IMR-90 (cell line): Measurements from ENCODE around the gene SIM2. TPM values are rescaled to one million over a fixed set of nuclear protein-coding genes. Genes with fewer than 3 reads are reported as not detected.

ENCODE experiments used
- ATAC-seq: fragments of 200-7000 bp; cut with Tn5 transposase; 2 replicates; pipeline ENCODE4 v1.9.1; 2020; ENCODE audit warnings: low read depth, mild to moderate bottlenecking, moderate library complexity
- BruUV-seq: library from RNA; stranded (reverse); fragments of 400-500 nt; replicated peaks from 2 replicates; lab custom pipeline; 2021; lab: Mats Ljungman, UMichigan
- CTCF ChIA-PET: fragments of 300-600 bp; formaldehyde crosslinking; extraction: SDS; loops from one replicate; lab custom pipeline; 2021; ENCODE audit warnings: antibody characterized with exemption; lab: Yijun Ruan, JAX
- POLR2A ChIA-PET: fragments of 300-600 bp; sonication (Branson Sonifier 250); formaldehyde crosslinking; loops from one replicate; lab custom pipeline; 2022; ENCODE audit warnings: antibody characterized with exemption; ENCODE audit not compliant: unreplicated experiment; lab: Charles Lee
- DNase-seq: peaks from one replicate; pipeline ENCODE4 v3.0.0; 2013
- H2AFZ ChIP-seq: replicated peaks from 2 replicates; pipeline ENCODE3; 2013; ENCODE audit warnings: low read length, mild to moderate bottlenecking; ENCODE audit not compliant: poor library complexity
- H2AK5ac ChIP-seq: 2 replicates; pipeline ENCODE4 v1.6.1; 2013; ENCODE audit warnings: low read depth, low read length, inconsistent platforms
- H2AK9ac ChIP-seq: replicated peaks from 2 replicates; pipeline ENCODE3; 2013; ENCODE audit warnings: mild to moderate bottlenecking, low read depth, low read length, moderate library complexity; ENCODE audit not compliant: poor library complexity
- H2BK120ac ChIP-seq: 2 replicates; pipeline ENCODE4 v1.6.1; 2013; ENCODE audit warnings: low read depth, low read length, inconsistent platforms
- H2BK15ac ChIP-seq: 3 replicates; pipeline ENCODE4 v1.6.1; 2013; ENCODE audit warnings: low read depth, low read length, inconsistent platforms
- H2BK20ac ChIP-seq: 2 replicates; pipeline ENCODE4 v1.6.1; 2013; ENCODE audit warnings: low read depth, mild to moderate bottlenecking, inconsistent platforms, low read length, moderate library complexity
- H2BK5ac ChIP-seq: 2 replicates; pipeline ENCODE4 v1.6.1; 2013; ENCODE audit warnings: mild to moderate bottlenecking, low read depth, low read length, inconsistent platforms; ENCODE audit not compliant: poor library complexity, severe bottlenecking
- H3K14ac ChIP-seq: replicated peaks from 2 replicates; pipeline ENCODE4 v1.6.1; 2013; ENCODE audit warnings: low read depth, low read length, inconsistent platforms
- H3K18ac ChIP-seq: 2 replicates; pipeline ENCODE4 v1.6.1; 2013; ENCODE audit warnings: low read depth, low read length, control low read depth
- H3K23ac ChIP-seq: 2 replicates; pipeline ENCODE4 v1.6.1; 2013; ENCODE audit warnings: low read depth, low read length, inconsistent platforms
- H3K27ac ChIP-seq: 2 replicates; pipeline ENCODE4 v1.5.1; 2013; ENCODE audit warnings: mild to moderate bottlenecking, control low read depth, low read length; ENCODE audit not compliant: insufficient read depth
- H3K27me3 ChIP-seq: 2 replicates; pipeline ENCODE4 v1.6.1; 2013; ENCODE audit warnings: low read length; ENCODE audit not compliant: control insufficient read depth, insufficient read depth
- H3K36me3 ChIP-seq: 2 replicates; pipeline ENCODE4 v1.6.1; 2013; ENCODE audit warnings: low read length, mixed read lengths; ENCODE audit not compliant: control insufficient read depth, insufficient read depth
- H3K4ac ChIP-seq: 2 replicates; pipeline ENCODE4 v1.6.1; 2013; ENCODE audit warnings: low read depth, low read length, inconsistent platforms
- H3K4me1 ChIP-seq: 2 replicates; pipeline ENCODE4 v1.6.1; 2013; ENCODE audit warnings: low read length, mixed read lengths; ENCODE audit not compliant: control insufficient read depth, insufficient read depth
- H3K4me2 ChIP-seq: 2 replicates; pipeline ENCODE4 v1.6.1; 2013; ENCODE audit warnings: low read depth, mild to moderate bottlenecking, control low read depth, low read length, moderate library complexity
- H3K4me3 ChIP-seq: 2 replicates; pipeline ENCODE4 v1.5.1; 2013; ENCODE audit warnings: low read depth, mild to moderate bottlenecking, control low read depth, low read length, moderate library complexity; ENCODE audit not compliant: insufficient read depth
- H3K56ac ChIP-seq: 2 replicates; pipeline ENCODE4 v1.6.1; 2013; ENCODE audit warnings: low read length, inconsistent platforms; ENCODE audit not compliant: insufficient read depth; ENCODE audit errors: extremely low read depth
- H3K79me1 ChIP-seq, 2 experiments: 2 replicates each; pipeline ENCODE4 v1.6.1; 2013; ENCODE audit warnings: low read length in 2 of 2, inconsistent platforms in 1 of 2, low read depth in 1 of 2
- H3K9ac ChIP-seq: 2 replicates; pipeline ENCODE4 v1.6.1; 2013; ENCODE audit warnings: low read depth, low read length, control low read depth
- H3K9me1 ChIP-seq: 2 replicates; pipeline ENCODE4 v1.6.1; 2013; ENCODE audit warnings: low read length, inconsistent platforms; ENCODE audit not compliant: insufficient read depth
- H3K9me3 ChIP-seq: 2 replicates; pipeline ENCODE4 v1.6.1; 2013; ENCODE audit warnings: low read length; ENCODE audit not compliant: control insufficient read depth, insufficient read depth
- H4K20me1 ChIP-seq: 2 replicates; pipeline ENCODE4 v1.6.1; 2013; ENCODE audit warnings: low read length, inconsistent platforms; ENCODE audit not compliant: insufficient read depth
- H4K5ac ChIP-seq: 2 replicates; pipeline ENCODE4 v1.6.1; 2013; ENCODE audit warnings: mild to moderate bottlenecking, low read depth, low read length, control low read depth
- H4K8ac ChIP-seq, 2 experiments: 2 replicates each; pipeline ENCODE4 v1.6.1; 2013; ENCODE audit warnings: low read depth in 2 of 2, low read length in 2 of 2, control low read depth in 1 of 2, inconsistent platforms in 1 of 2
- H4K91ac ChIP-seq: 2 replicates; pipeline ENCODE4 v1.6.1; 2013; ENCODE audit warnings: low read depth, low read length, inconsistent platforms; ENCODE audit not compliant: insufficient read depth
- BHLHE40 ChIP-seq: fragments of 150-350 bp; IDR thresholded peaks from 2 replicates; pipeline ENCODE4 v1.6.1; 2016; ENCODE audit warnings: mild to moderate bottlenecking, low read depth, low read length
- CEBPB ChIP-seq: IDR thresholded peaks from 2 replicates; pipeline ENCODE4 v1.6.1; 2012; ENCODE audit warnings: low read depth, low read length, improper control_type of control experiment
- FOS ChIP-seq: fragments of 150-350 bp; IDR thresholded peaks from 2 replicates; pipeline ENCODE4 v1.6.1; 2016; ENCODE audit warnings: low read depth, low read length
- MAZ ChIP-seq: IDR thresholded peaks from 2 replicates; pipeline ENCODE4 v1.6.1; 2012; ENCODE audit warnings: low read depth, mild to moderate bottlenecking, low read length, improper control_type of control experiment, moderate library complexity, borderline replicate concordance
- MXI1 ChIP-seq: IDR thresholded peaks from 2 replicates; pipeline ENCODE4 v1.6.1; 2012; ENCODE audit warnings: low read depth, mild to moderate bottlenecking, low read length, moderate library complexity, borderline replicate concordance
- NFE2L2 ChIP-seq: fragments of 150-350 bp; IDR thresholded peaks from 2 replicates; pipeline ENCODE4 v1.6.1; 2016; ENCODE audit warnings: low read depth, mild to moderate bottlenecking, low read length
- POLR2A ChIP-seq: IDR thresholded peaks from 2 replicates; pipeline ENCODE4 v1.6.1; 2012; ENCODE audit warnings: mild to moderate bottlenecking, low read depth, low read length
- RAD21 ChIP-seq: IDR thresholded peaks from 2 replicates; pipeline ENCODE4 v1.6.1; 2012; ENCODE audit warnings: low read length, improper control_type of control experiment
- RCOR1 ChIP-seq: IDR thresholded peaks from 2 replicates; pipeline ENCODE4 v1.6.1; 2012; ENCODE audit warnings: mild to moderate bottlenecking, low read length, improper control_type of control experiment; ENCODE audit not compliant: insufficient replicate concordance
- RFX5 ChIP-seq: IDR thresholded peaks from 2 replicates; pipeline ENCODE4 v1.8.0; 2012; ENCODE audit warnings: low read depth, mild to moderate bottlenecking, low read length, moderate library complexity
- SMC3 ChIP-seq: fragments of 150-350 bp; IDR thresholded peaks from 2 replicates; pipeline ENCODE4 v1.6.1; 2016; ENCODE audit warnings: low read depth, mild to moderate bottlenecking, antibody characterized with exemption, low read length, moderate library complexity
- WGBS, 2 experiments: methylation state at CpG; one replicate each; pipeline versions ENCODE4 v1.1.5 to v1.1.7; 2013; ENCODE audit warnings: missing lambda C conversion rate in 2 of 2; ENCODE audit not compliant: insufficient read length in 1 of 2; ENCODE audit errors: extremely low coverage in 2 of 2; 5-methylcytosine and 5-hydroxymethylcytosine counted together
- dilution Hi-C: fragments of 300-500 bp; cut with HindIII; formaldehyde crosslinking; loops from one replicate; pipeline ENCODE4 v1.14.3; 2018; ENCODE audit warnings: low sequenced_read_pairs; ENCODE audit not compliant: unreplicated experiment
- in situ Hi-C: fragments of 300-500 bp; cut with MboI; formaldehyde crosslinking; loops from 3 replicates; pipeline ENCODE4 v1.14.3; 2019; ENCODE audit warnings: low sequenced_read_pairs, inconsistent platforms, mixed read lengths
- intact Hi-C: fragments of 100-400 bp; cut with micrococcal nuclease; formaldehyde crosslinking; loops from 2 replicates; pipeline ENCODE4 v1.10.0; 2022
- polyA plus RNA-seq, 3 experiments: library from polyadenylated mRNA; depleted of rRNA; stranded (reverse); fragments of >200 nt; gene quantifications; 2 replicates each; pipeline ENCODE4 v1.2.3, GENCODE V29; 2012; ENCODE audit warnings: low replicate concordance in 1 of 3
- total RNA-seq: library from RNA; depleted of rRNA; stranded (reverse); fragments of >200 nt; gene quantifications from 2 replicates; pipeline ENCODE4 v1.2.3, GENCODE V29; 2012
- TF ChIP-seq, protein P1 (sequence below): fragments of 150-350 bp; IDR thresholded peaks from 2 replicates; pipeline ENCODE4 v1.6.1; 2017; ENCODE audit warnings: mild to moderate bottlenecking, antibody characterized with exemption, low read length, low read depth
- TF ChIP-seq, protein P2 (sequence below): conservative IDR thresholded peaks from 2 replicates; pipeline ENCODE4 v1.5.1; 2012; ENCODE audit warnings: mild to moderate bottlenecking, low read depth, low read length, improper control_type of control experiment

Gene SIM2
- total and polyA plus RNA-seq, 2 of the 4 experiments (the other 2 are of a cell fraction), result 2.2 to 7.5 TPM

DNA sequence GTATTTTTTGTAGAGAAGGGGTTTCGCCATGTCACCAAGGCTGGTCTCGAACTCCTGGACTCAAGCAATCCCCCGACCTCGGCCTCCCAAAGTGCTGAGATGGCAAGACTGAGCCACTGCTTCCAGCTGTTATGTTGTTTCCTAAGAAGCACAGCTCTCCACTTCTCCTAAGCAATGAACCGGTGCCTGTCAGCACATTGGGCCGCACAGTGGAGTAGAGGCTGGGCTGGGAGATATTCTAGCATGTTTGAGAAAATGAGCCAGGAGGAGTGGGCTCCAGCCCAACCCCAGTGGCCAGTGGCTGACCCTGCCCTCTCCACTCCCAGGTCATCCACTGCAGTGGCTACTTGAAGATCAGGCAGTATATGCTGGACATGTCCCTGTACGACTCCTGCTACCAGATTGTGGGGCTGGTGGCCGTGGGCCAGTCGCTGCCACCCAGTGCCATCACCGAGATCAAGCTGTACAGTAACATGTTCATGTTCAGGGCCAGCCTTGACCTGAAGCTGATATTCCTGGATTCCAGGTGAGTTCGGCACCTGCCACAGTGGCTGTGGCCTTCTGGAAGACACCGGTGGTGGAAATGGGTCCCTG is 27.0 kb downstream of the SIM2 start:
- no peak overlapping the region for H3K23ac ChIP-seq
- H3K4me3 ChIP-seq, result no peak overlapping the region
- 100% methylated on average over 5 of the region's 12 CpGs; no CpG with 5 or more reads in 1 of the 2 experiments for WGBS, 2 experiments
- intact Hi-C loops (no loop called here), in situ Hi-C loops (no loop called here), dilution Hi-C loops (no loop called here)
- H3K79me1 ChIP-seq, result no peaks in the 10 kb centered on the region
- TF ChIP-seq MAZ (no peak), NFE2L2 (no peak), BHLHE40 (no peak), RCOR1 (no peak), CEBPB (no peak), MXI1 (no peak), POLR2A (no peak), SMC3 (no peak), FOS (no peak), RFX5 (no peak), RAD21 (no peak)
- TF ChIP-seq, protein P1, sequence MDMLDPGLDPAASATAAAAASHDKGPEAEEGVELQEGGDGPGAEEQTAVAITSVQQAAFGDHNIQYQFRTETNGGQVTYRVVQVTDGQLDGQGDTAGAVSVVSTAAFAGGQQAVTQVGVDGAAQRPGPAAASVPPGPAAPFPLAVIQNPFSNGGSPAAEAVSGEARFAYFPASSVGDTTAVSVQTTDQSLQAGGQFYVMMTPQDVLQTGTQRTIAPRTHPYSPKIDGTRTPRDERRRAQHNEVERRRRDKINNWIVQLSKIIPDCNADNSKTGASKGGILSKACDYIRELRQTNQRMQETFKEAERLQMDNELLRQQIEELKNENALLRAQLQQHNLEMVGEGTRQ, result no peak
- TF ChIP-seq, protein P2, sequence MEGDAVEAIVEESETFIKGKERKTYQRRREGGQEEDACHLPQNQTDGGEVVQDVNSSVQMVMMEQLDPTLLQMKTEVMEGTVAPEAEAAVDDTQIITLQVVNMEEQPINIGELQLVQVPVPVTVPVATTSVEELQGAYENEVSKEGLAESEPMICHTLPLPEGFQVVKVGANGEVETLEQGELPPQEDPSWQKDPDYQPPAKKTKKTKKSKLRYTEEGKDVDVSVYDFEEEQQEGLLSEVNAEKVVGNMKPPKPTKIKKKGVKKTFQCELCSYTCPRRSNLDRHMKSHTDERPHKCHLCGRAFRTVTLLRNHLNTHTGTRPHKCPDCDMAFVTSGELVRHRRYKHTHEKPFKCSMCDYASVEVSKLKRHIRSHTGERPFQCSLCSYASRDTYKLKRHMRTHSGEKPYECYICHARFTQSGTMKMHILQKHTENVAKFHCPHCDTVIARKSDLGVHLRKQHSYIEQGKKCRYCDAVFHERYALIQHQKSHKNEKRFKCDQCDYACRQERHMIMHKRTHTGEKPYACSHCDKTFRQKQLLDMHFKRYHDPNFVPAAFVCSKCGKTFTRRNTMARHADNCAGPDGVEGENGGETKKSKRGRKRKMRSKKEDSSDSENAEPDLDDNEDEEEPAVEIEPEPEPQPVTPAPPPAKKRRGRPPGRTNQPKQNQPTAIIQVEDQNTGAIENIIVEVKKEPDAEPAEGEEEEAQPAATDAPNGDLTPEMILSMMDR, result no peak
- no peak overlapping the region for H3K9ac ChIP-seq
- H4K91ac ChIP-seq, result no peak overlapping the region
- no peak overlapping the region for H4K5ac ChIP-seq
- no peak overlapping the region for H2BK20ac ChIP-seq
- no peak overlapping the region for H2AK9ac ChIP-seq
- peaks cover 50% of the 10 kb centered on the region for H3K27me3 ChIP-seq
- no peak overlapping the region for H3K27ac ChIP-seq
- H2BK5ac ChIP-seq, result no peak overlapping the region
- CTCF ChIA-PET, result no interaction called here
- BruUV-seq, result no TSS peak
- ATAC-seq, result no peak
- POLR2A ChIA-PET, result no interaction called here
- no peak overlapping the region for H3K18ac ChIP-seq
- H2BK15ac ChIP-seq, result no peak overlapping the region
- H3K4ac ChIP-seq, result no peak overlapping the region
- H3K14ac ChIP-seq, result no peak overlapping the region
- no peak for DNase-seq
- no peak overlapping the region for H4K8ac ChIP-seq
- no peak overlapping the region for H3K4me2 ChIP-seq
- H2AK5ac ChIP-seq, result no peak overlapping the region
- H3K9me1 ChIP-seq, result peaks cover 2% of the 10 kb centered on the region; the same call in 1 of the 2 replicates
- no peaks in the 10 kb centered on the region for H3K36me3 ChIP-seq
- no peak overlapping the region for H2AFZ ChIP-seq
- H3K56ac ChIP-seq, result no peak overlapping the region
- no peak overlapping the region for H2BK120ac ChIP-seq
- H3K9me3 ChIP-seq, result no peaks in the 10 kb centered on the region
- H3K4me1 ChIP-seq, result no peaks in the 10 kb centered on the region
- no peaks in the 10 kb centered on the region for H4K20me1 ChIP-seq
